Coronary artery (tissue), 2 donors: Measurements from ENCODE around the gene PLEKHG4B.

ENCODE experiments used
- DNase-seq: peaks from one replicate; pipeline ENCODE4 v3.0.0-alpha.2; 2017; ENCODE audit warnings: low spot score
- H3K27ac ChIP-seq, 2 donors: fragments of 200-600 bp; sonication (generic); one replicate each; pipeline ENCODE4 v1.5.1; 2016 to 2019
- H3K4me3 ChIP-seq: fragments of 200-600 bp; sonication (generic); 2 replicates; pipeline ENCODE4 v1.5.1; 2016; ENCODE audit warnings: mild to moderate bottlenecking, moderate library complexity
- TF ChIP-seq, protein P1 (sequence below): fragments of 200-600 bp; sonication (generic); IDR thresholded peaks from one replicate; pipeline ENCODE4 v1.5.1; 2019; ENCODE audit warnings: antibody characterized with exemption

The PLEKHG4B gene

DNA sequence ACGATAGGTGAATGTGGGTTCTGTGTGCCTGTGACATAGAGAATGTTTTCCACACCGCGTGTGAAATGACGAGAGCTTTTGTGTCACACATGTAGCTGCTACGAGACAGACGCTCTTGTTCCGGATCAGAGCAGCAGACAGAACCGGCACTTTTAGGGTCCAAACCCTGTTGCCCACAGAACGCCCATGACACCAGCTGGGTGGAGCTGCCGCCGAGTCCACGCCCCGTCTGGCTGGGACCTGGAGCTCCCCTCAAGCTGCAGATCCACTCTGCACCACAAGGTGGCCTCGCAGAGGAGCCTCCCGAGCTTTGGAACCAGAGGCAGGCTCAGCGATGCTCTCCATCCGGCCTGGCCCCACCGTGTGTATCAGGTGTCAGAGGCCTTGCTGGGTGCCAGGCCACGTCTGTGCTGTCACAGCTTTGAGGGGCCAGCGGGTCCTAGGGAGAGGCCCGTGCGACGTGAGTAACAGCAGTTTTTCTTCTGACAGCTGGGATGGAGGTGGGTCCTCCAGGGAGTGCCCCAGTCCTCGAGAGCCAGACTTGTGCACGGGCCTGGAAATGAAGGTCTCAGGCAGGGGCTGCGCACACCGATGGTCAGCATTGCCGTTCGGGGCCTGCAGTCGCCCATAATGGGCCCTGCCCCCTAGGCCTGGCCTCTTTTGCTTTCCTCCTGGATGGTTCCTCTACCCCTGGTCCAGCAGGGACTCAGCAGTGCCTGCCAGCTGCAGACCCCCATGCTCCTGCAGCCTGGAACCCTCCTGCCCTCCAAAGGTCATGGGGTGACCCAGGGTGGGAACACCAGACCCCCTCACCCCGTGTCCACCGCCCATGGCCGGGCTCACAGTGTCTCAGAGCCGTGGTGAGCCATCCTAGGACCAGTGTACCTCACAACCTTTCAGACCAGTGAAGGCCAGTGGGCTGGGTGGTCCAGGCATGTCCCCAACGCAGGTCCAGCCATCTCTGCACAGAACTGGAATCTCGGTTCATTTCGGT, 96.8 kb downstream of the PLEKHG4B start:
- no peak overlapping the region for H3K27ac ChIP-seq
- TF ChIP-seq, protein P1, sequence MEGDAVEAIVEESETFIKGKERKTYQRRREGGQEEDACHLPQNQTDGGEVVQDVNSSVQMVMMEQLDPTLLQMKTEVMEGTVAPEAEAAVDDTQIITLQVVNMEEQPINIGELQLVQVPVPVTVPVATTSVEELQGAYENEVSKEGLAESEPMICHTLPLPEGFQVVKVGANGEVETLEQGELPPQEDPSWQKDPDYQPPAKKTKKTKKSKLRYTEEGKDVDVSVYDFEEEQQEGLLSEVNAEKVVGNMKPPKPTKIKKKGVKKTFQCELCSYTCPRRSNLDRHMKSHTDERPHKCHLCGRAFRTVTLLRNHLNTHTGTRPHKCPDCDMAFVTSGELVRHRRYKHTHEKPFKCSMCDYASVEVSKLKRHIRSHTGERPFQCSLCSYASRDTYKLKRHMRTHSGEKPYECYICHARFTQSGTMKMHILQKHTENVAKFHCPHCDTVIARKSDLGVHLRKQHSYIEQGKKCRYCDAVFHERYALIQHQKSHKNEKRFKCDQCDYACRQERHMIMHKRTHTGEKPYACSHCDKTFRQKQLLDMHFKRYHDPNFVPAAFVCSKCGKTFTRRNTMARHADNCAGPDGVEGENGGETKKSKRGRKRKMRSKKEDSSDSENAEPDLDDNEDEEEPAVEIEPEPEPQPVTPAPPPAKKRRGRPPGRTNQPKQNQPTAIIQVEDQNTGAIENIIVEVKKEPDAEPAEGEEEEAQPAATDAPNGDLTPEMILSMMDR = peak; percentile 78
- peak overlapping the region; percentile 64 for H3K4me3 ChIP-seq
- peak; percentile 86 for DNase-seq

DNA sequence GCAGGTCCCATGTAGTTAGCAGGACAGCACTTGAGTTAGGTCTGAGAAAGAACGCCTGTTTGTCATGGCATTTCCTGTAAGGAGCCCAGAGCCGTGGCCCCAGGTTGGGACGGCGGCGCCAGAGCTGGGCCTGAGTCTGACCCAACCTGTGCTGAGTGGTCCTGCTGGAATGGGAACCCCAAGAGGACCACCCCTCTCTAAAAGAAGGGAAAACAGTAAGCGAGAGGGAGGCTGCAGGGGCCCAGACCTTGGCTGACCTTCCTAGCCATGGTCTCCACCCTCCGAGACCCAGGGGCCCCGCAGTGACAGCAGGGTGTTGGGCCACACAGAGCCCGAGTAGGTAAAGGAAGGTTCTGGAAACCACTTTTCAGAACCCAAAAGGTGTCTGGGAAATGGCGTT, 97.5 kb downstream of the PLEKHG4B start:
- H3K27ac ChIP-seq = no peak overlapping the region
- DNase-seq = no peak
- H3K4me3 ChIP-seq = no peak overlapping the region
- TF ChIP-seq, protein P1 = no peak

DNA sequence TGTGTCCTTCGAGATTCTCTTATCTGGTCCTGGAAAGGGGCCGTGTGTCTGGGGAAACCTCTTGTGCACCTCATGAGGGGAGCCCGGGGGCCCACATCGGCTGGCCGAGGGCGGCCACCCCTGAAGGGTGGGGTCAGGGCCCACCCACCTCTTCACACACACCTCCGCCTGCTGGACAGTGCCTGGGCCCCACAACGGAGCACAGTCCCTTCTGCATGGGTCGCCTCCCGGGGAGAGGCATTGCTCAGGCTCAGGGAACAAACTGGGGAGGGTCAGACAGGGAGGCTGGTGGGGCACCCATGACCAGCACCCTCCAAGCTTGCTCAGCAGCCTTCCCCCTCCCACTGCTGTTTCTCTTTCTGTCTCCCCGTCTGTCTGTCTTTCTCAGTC, 98.0 kb downstream of the PLEKHG4B start:
- no peak overlapping the region for H3K27ac ChIP-seq
- TF ChIP-seq, protein P1 = no peak
- H3K4me3 ChIP-seq = no peak overlapping the region
- DNase-seq = no peak

DNA sequence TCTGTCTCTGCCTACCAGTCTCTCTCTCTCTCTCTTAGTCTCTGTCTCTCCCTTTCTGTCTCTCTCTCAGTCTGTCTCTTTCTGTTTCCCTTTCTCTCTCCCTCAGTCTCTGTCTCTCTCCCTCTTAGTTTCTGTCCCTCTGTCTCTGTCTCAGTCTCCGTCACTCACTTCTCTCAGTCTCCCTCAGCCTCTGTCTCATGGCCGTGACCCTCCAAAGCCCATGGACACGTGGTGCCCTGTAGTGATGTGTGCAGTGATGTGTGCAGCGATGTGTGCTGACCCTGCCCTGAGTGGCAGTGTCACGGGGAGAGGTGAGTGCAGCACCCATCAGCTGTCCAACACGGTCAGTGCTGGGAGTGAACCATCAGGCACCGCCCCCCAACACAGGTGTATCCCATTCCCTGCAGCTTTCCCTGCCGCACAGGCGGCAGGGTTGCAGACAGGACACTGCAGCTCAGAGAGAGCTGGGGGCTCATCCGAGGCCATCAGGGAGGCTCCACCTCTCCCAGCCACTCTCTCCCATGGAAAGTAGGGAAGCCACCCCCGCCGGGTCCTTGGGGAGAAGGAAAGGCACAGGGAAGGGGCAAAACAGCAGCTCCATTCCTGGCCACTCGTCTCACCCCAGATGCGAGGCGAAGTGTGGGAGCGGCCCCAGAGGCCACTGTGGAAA, 98.5 kb downstream of the PLEKHG4B start:
- H3K27ac ChIP-seq = peak overlapping the region; percentile 22 to 45
- DNase-seq = no peak
- H3K4me3 ChIP-seq = peak overlapping the region; percentile 59
- TF ChIP-seq, protein P1 = no peak

DNA sequence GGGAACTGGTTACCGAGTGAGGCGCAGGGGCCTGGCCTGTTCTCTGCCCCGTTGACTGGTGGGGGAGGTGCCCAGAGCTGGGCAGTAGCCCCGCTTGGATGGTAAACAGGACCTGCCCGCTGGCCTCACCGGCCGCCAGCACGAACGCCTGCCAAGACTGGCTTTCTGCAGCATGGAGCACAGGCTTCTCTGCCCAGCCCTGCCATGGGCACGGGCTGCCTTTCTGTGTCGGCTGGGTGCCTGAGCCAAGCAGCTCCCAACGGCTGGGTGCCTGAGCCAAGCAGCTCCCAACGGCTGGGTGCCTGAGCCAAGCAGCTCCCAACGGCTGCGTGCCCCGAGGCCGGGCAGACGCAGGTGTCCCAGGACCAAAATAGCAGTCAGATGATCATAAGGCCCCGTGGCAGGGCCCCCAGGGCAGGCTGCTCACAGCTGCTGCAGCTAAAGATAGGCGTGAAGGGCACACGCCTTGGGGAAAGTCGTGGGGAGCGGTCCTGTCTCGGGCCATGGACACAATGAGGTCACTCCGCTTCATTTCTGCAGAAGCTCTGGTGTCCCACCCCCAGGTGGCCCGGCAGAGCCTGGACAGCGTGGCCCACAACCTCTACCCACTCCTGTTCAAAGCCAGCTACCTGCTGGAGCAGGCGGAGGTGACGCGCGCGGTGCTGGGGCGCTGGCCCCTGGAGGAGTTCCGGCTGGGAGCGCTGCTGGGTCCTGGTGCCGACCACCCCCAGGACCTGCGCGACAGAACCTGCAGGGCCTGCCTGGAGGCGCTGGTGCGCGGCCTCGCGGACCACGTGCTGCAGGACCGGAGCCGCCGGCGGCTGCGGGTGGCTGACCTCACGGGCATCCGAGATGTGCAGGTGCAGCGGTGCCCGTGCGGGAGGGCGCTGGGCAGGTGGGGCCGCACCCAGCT, 99.3 kb downstream of the PLEKHG4B start, which contains the start of gene LRRC14B:
LRRC14B (plus strand) TSS at position 460 of the 913 bp plus-strand sequence; CDS start at position 504, 44 bp downstream.
- Histone ChIP-seq H3K4me3 (peak within 1 kb of the TSS; percentile 59), H3K27ac (peak within 1 kb of the TSS; percentile 22 to 45)
- no peak for DNase-seq
- TF ChIP-seq, protein P1 = no peak

DNA sequence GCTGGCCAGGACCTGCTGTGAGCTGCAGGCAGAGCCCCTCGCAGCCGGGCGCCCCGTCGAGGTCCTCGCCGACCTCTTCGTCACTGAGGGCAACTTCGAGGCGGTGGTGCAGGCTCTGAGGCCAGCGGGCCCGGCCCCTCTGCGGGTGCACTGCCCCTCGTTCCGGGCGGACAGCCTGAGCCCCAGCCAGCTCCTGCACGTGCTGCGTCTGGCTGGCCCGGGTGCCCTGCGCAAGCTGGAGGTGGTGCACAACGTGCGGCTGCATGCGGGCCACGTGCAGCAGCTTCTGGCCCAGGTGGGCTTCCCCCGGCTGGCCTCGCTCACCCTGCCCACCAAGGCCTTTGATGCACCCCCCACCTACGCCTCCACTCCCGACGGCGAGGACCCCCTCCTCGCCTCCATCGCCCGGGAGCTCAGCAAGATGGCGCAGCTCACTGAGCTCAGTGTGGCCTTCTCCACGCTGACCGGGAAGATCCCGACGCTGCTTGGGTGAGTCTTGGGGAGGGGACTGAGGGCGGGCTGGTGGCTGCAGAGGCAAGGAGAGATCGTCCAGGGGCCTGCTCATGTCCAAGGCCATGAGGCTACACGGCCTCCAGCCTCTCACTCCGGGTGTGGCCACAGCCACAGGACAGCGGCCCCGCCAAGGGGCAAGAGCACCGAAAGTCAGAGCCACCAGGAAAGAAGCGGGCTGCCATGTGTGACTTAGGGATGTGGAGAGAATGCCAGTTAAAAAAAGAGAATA, 100.2 kb downstream of the PLEKHG4B start:
- TF ChIP-seq, protein P1 = no peak

More for the DNA sequence above, 100.2 kb downstream of the PLEKHG4B start:
- H3K27ac ChIP-seq = no peak overlapping the region
- H3K4me3 ChIP-seq = no peak overlapping the region
- DNase-seq = no peak
